MCF 10A (cell line): ENCODE results near the gene C2orf49. TPM values are rescaled to one million over a fixed set of nuclear protein-coding genes. Genes with fewer than 3 reads are reported as not detected.

Experiments
- BruUV-seq: library from RNA; stranded (reverse); fragments of 400-500 nt; replicated peaks from 2 replicates; lab custom pipeline; 2021; lab: Mats Ljungman, UMichigan
- CTCF ChIA-PET: fragments of 300-600 bp; sonication (Branson Sonifier 250); formaldehyde crosslinking; extraction: SDS; loops from one replicate; lab custom pipeline; 2021; ENCODE audit warnings: antibody characterized with exemption, inconsistent platforms; lab: Yijun Ruan, JAX
- POLR2A ChIA-PET: fragments of 300-600, 350-650 bp; sonication (Branson Sonifier 250); formaldehyde crosslinking; extraction: SDS; loops from one replicate; lab custom pipeline; 2020; ENCODE audit warnings: antibody characterized with exemption, inconsistent platforms; lab: Yijun Ruan, JAX
- DNase-seq: peaks from one replicate; pipeline ENCODE4 v3.0.0-alpha.2; 2018; ENCODE audit not compliant: unreplicated experiment
- H3K27ac Mint-ChIP-seq: one replicate; pipeline ENCODE4 v1.8.0; 2022; ENCODE audit warnings: mild to moderate bottlenecking, low read depth, mixed read lengths; ENCODE audit not compliant: unreplicated experiment
- H3K27me3 Mint-ChIP-seq: one replicate; pipeline ENCODE4 v1.8.0; 2022; ENCODE audit warnings: mixed read lengths; ENCODE audit not compliant: insufficient read depth, unreplicated experiment
- H3K36me3 Mint-ChIP-seq: one replicate; pipeline ENCODE4 v1.8.0; 2022; ENCODE audit warnings: mild to moderate bottlenecking, moderate library complexity, mixed read lengths; ENCODE audit not compliant: insufficient read depth, unreplicated experiment
- H3K4me1 Mint-ChIP-seq: one replicate; pipeline ENCODE4 v1.8.0; 2022; ENCODE audit warnings: mixed read lengths; ENCODE audit not compliant: insufficient read depth, unreplicated experiment
- H3K4me3 Mint-ChIP-seq: one replicate; pipeline ENCODE4 v1.8.0; 2022; ENCODE audit warnings: mild to moderate bottlenecking, moderate library complexity, mixed read lengths; ENCODE audit not compliant: unreplicated experiment
- H3K9me3 Mint-ChIP-seq: one replicate; pipeline ENCODE4 v1.8.0; 2022; ENCODE audit warnings: mixed read lengths; ENCODE audit not compliant: unreplicated experiment
- CTCF ChIP-seq: fragments of 200-600 bp; IDR thresholded peaks from one replicate; pipeline ENCODE4 v1.8.0; 2022; ENCODE audit warnings: antibody characterized with exemption, mild to moderate bottlenecking; ENCODE audit not compliant: unreplicated experiment
- intact Hi-C: fragments of 100-400 bp; cut with micrococcal nuclease; formaldehyde crosslinking; loops from 2 replicates; pipeline ENCODE4 v1.14.1; 2022
- total RNA-seq: library from RNA; stranded (reverse); gene quantifications from 2 replicates; pipeline ENCODE4 v1.2.3, GENCODE V29; 2022

Gene C2orf49
- total RNA-seq, 1 experiment from 2014 or later, result 24.2 TPM

DNA sequence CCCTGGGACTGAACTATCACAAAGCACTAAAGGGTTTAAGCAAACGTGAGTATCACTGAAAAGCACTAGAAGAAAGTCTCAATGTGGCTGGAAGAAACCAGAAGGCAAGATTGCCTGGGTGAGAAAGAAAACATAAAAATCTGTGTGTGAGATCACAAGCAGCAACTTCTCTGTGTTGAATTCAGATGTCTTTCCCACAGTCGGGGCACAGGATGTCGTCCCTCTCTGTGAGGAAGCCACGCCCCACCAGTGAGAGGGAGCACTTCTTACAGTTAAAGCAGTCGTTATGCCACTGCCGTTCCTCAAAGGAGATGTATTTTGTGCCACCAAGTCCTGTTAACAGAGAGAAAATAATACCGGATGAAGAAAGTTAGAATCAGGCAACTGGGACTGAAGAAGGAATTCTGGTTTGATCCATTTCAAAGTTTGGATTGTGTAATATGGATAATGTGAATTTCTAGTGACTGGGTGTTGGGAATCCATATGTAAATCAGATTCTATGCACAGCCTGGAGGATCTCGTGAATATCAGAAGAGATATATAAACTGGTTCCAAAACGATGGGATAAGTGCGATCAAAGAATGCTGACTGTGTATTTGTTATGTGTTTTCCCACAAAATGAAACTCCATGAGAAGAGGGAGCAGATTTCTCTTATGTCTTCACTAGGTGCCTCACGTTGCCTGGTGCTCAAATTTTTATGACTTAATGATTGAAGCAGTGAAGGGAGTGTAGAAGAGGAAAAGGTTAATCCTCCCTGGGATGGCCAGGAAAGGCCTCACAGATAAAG lies 24.0 kb downstream of the C2orf49 start:
- ChIA-PET POLR2A (interaction anchor here (0.6 to 0.8 kb wide), 2 partner anchors 9 to 162 kb away, joined by 3 to 4 read pairs; no protein-coding TSS in a partner anchor), CTCF (interaction anchor here (0.7 kb wide), 1 partner anchor 158 kb away, joined by 3 read pairs; no protein-coding TSS in a partner anchor)
- TF ChIP-seq CTCF, result no peak
- Mint-ChIP-seq H3K4me3 (no peak overlapping the region), H3K9me3 (no peaks in the 10 kb centered on the region), H3K27me3 (no peaks in the 10 kb centered on the region), H3K36me3 (peaks cover 96% of the 10 kb centered on the region), H3K27ac (no peak overlapping the region), H3K4me1 (no peaks in the 10 kb centered on the region)
- intact Hi-C loops, result no loop called here
- no peak for DNase-seq
- no TSS peak for BruUV-seq

- CTCF ChIA-PET, result interaction anchor here (1.3 to 6.5 kb wide), 2 partner anchors 9 to 157 kb away, joined by 3 to 92 read pairs; no protein-coding TSS in a partner anchor
- intact Hi-C loops, result no loop called here
- Mint-ChIP-seq H3K36me3 (peaks cover 96% of the 10 kb centered on the region), H3K27me3 (no peaks in the 10 kb centered on the region), H3K4me3 (no peak overlapping the region), H3K9me3 (no peaks in the 10 kb centered on the region), H3K4me1 (no peaks in the 10 kb centered on the region), H3K27ac (no peak overlapping the region)
- POLR2A ChIA-PET, result no interaction called here
- DNase-seq, result no peak
- no peak for TF ChIP-seq CTCF
- no TSS peak for BruUV-seq
Observed at GRCh38 chr2:105362862-105363591, 25.7 kb downstream of the C2orf49 start.

GRCh38 chr2:105364436-105365139 lies 27.2 kb downstream of the C2orf49 start:
- Mint-ChIP-seq H3K27me3 (no peaks in the 10 kb centered on the region), H3K27ac (no peak overlapping the region), H3K36me3 (peaks cover 97% of the 10 kb centered on the region), H3K9me3 (no peaks in the 10 kb centered on the region), H3K4me1 (no peaks in the 10 kb centered on the region), H3K4me3 (no peak overlapping the region)
- no TSS peak for BruUV-seq
- DNase-seq, result no peak
- ChIA-PET CTCF (interaction anchor here (0.7 to 6.5 kb wide), 5 partner anchors 19 to 155 kb away, joined by 3 to 92 read pairs (median 3); no protein-coding TSS in a partner anchor), POLR2A (interaction anchor here (0.6 to 3.3 kb wide), 3 partner anchors 9 to 151 kb away, joined by 3 to 10 read pairs (median 5); no protein-coding TSS in a partner anchor)
- intact Hi-C loops, result no loop called here
- TF ChIP-seq CTCF, result no peak
